Astrocyte of the spinal cord (primary cell): ENCODE data around the gene KMT2E.
"Not testable (repeated sequence)": the region's sequence is repeated elsewhere in the genome, so short reads cannot be mapped to it uniquely, and the experiment has no call there.

Source experiments
- DNase-seq: peaks from one replicate; pipeline ENCODE4 v3.0.0; 2011; ENCODE audit warnings: low read depth, low spot score
- H3K4me3 ChIP-seq: 2 replicates; pipeline ENCODE4 v1.5.1; 2011; ENCODE audit warnings: low read depth, mild to moderate bottlenecking, low read length, moderate library complexity
- CTCF ChIP-seq: IDR thresholded peaks from 2 replicates; pipeline ENCODE4 v1.5.1; 2012; ENCODE audit warnings: low read depth, mild to moderate bottlenecking, low read length, inconsistent platforms
- in situ Hi-C: cut with HindIII; loops from 2 replicates; pipeline ENCODE4 v1.10.0; 2017; ENCODE audit warnings: low sequenced_read_pairs

KMT2E gene

GRCh38 chr7:105024734-105025133 lies 10.7 kb downstream of the KMT2E start:
- in situ Hi-C loops: no loop called here
- TF ChIP-seq CTCF: no peak
- no peak overlapping the region for H3K4me3 ChIP-seq
- peak; percentile 65 for DNase-seq

GRCh38 chr7:105026750-105027149 lies 12.7 kb downstream of the KMT2E start:
- no peak for TF ChIP-seq CTCF
- H3K4me3 ChIP-seq: no peak overlapping the region
- in situ Hi-C loops: no loop called here
- no peak for DNase-seq

- DNase-seq: no peak
- H3K4me3 ChIP-seq: no peak overlapping the region
- in situ Hi-C loops: no loop called here
- no peak for TF ChIP-seq CTCF
Observed at GRCh38 chr7:105027176-105027853, 13.3 kb downstream of the KMT2E start.

GRCh38 chr7:105028004-105028403 lies 14.0 kb downstream of the KMT2E start:
- no peak overlapping the region for H3K4me3 ChIP-seq
- no peak for DNase-seq
- in situ Hi-C loops: no loop called here
- TF ChIP-seq CTCF: no peak

GRCh38 chr7:105028941-105029340 lies 14.9 kb downstream of the KMT2E start:
- in situ Hi-C loops, H3K4me3 ChIP-seq, DNase-seq: not testable (repeated sequence)

- no peak overlapping the region for H3K4me3 ChIP-seq
- DNase-seq: no peak
- TF ChIP-seq CTCF: no peak
- in situ Hi-C loops: no loop called here
Observed at GRCh38 chr7:105030447-105030846, 16.4 kb downstream of the KMT2E start.

GRCh38 chr7:105032553-105033214 lies 18.7 kb downstream of the KMT2E start:
- no peak for TF ChIP-seq CTCF
- in situ Hi-C loops: no loop called here
- H3K4me3 ChIP-seq: no peak overlapping the region
- no peak for DNase-seq
